Neuron (in vitro differentiated cells): ENCODE measurements around the gene RIMBP2.
"Not testable (repeated sequence)": the region's sequence is repeated elsewhere in the genome, so short reads cannot be mapped to it uniquely, and the experiment has no call there.

Experiments used
- H2AFZ ChIP-seq: one replicate; pipeline ENCODE4 v1.6.1; 2013; ENCODE audit warnings: low read depth, mild to moderate bottlenecking, inconsistent platforms, low read length, moderate library complexity
- H3K27me3 ChIP-seq: one replicate; pipeline ENCODE4 v1.6.1; 2013; ENCODE audit warnings: low read length; ENCODE audit not compliant: insufficient read depth
- H3K36me3 ChIP-seq: one replicate; pipeline ENCODE4 v1.6.1; 2013; ENCODE audit warnings: low read length; ENCODE audit not compliant: insufficient read depth
- H3K4me1 ChIP-seq: one replicate; pipeline ENCODE4 v1.6.1; 2013; ENCODE audit warnings: low read length; ENCODE audit not compliant: insufficient read depth
- H3K4me3 ChIP-seq: 2 replicates; pipeline ENCODE4 v1.5.1; 2013; ENCODE audit warnings: mild to moderate bottlenecking, low read length, moderate library complexity
- H3K9me3 ChIP-seq: one replicate; pipeline ENCODE4 v1.6.1; 2013; ENCODE audit warnings: low read length

RIMBP2 gene

DNA sequence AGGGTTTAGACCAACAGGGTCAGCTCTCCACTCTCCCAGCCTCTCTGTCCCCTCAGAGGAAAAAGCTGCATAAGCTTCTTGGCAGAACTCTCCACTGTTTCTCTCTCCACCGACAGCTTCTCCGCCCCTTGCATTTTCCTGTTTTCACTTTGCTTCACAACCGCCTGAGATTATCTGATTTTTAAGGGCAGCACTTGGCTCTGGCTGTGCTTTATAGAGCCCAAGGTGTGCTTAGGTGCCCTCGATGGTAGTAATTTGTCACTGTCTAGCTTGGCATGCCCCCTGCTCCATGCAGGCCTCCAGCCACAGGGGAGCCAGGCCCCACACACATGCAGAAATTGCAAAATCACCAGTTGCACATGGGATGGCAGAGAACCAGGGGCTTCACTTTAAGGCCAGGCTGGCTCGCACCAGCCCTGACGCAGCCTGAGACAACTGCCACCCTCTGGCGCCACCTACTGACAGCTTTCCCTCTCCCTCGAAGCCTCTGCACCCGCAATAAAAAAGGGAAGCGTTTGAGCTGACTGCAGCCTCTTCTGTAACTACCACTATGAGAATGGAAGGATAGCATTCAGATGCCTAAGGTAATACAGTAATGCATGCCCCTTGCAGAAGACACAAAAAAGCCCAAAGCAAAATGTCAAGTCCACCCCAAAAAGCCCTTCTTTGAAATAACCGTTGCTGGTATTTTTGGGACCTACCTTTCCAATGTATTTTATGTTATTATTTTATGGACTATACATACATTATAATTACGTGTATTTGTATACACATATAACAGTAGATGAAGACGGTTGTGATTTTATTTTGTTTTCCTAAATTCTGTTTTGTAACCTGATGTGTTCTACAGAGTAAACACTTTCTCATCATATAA is 32.0 kb upstream of the RIMBP2 start:
- Histone ChIP-seq H3K27me3 (no peaks in the 10 kb centered on the region), H3K4me3 (no peak overlapping the region), H3K9me3 (no peaks in the 10 kb centered on the region), H3K4me1 (peaks cover 7% of the 10 kb centered on the region), H2AFZ (no peak overlapping the region), H3K36me3 (no peaks in the 10 kb centered on the region)

DNA sequence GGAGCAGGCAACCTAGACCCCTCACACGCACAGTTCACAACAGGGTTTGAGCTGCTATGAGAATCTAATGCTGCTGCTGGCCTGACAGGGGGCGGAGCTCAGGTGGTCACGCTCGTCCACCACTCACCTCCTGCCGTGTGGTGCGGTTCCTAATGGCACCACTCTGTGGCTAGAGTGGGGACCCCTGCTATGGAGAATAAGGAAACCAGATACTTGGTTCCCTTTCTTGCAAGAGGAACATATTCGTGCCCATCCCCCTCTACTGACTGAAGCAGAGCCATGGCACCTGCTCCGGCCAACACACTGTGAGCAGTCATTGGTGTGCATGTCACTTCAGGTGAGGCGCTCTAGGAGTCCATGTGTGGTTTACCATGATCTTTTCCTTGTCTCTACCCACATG is 30.4 kb upstream of the RIMBP2 start:
- H3K4me1 ChIP-seq = no peaks in the 10 kb centered on the region
- no peak overlapping the region for H3K4me3 ChIP-seq
- no peak overlapping the region for H2AFZ ChIP-seq
- no peaks in the 10 kb centered on the region for H3K9me3 ChIP-seq
- no peaks in the 10 kb centered on the region for H3K36me3 ChIP-seq
- H3K27me3 ChIP-seq = no peaks in the 10 kb centered on the region

DNA sequence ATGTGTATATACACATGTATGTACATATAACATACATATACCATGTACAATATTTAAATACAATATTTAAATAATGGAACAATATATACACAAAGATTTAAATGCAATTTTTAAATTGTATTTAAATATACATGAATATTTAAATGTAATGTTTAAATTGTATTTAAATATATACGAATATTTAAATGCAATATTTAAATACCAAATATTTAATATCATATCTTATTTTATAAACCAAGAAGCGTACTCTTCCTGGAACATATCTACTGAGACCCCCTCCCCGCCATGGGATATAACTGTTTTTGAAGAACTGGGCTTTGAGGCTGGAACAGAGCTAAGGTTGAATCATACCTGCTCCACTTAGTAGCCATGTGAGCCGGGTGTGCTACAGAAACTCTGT is 29.8 kb upstream of the RIMBP2 start:
- Histone ChIP-seq H3K27me3 (no peaks in the 10 kb centered on the region), H3K9me3 (no peaks in the 10 kb centered on the region), H2AFZ (no peak overlapping the region), H3K36me3 (no peaks in the 10 kb centered on the region), H3K4me1 (no peaks in the 10 kb centered on the region), H3K4me3 (no peak overlapping the region)

DNA sequence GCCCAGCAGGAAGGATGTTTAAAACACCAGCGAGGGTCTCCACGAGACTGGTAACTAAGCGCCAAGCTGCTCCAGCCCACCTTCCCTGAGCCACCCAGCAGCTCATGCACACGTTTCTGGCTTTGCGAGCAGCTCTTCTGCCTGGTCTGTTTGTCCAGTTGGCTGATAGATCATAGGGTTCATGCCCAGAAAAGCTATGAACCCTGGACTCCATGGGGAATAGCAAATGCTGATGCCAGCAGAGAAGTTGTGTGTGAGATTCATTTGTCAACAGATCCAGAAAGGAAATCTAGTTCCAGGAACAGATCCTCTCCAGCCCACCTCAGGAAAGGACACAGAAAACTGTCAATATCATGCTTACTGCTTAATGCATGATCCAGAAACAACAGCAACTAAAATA is 28.2 kb upstream of the RIMBP2 start:
- no peaks in the 10 kb centered on the region for H3K4me1 ChIP-seq
- no peak overlapping the region for H2AFZ ChIP-seq
- H3K27me3 ChIP-seq = no peaks in the 10 kb centered on the region
- no peak overlapping the region for H3K4me3 ChIP-seq
- no peaks in the 10 kb centered on the region for H3K9me3 ChIP-seq
- H3K36me3 ChIP-seq = no peaks in the 10 kb centered on the region

DNA sequence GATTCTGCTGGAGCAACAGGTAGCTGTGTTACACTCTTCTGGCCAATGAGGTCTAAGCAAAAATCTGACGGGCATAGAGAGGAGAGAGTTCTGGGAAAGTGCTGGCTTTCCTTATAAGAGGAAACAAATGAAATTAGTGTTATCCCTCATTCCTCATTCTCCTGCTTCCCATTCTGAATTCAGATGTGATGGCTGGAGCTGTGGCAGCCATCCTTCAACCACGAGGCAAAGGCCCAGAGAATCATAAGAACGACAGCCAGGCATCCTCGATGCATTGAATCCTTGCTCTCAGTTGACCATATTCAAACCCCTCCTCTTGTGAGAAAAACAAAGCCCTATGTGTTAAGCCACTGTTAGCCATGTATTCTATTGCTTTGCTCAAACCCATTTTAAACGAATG is 27.5 kb upstream of the RIMBP2 start:
- Histone ChIP-seq H3K9me3 (no peaks in the 10 kb centered on the region), H2AFZ (no peak overlapping the region), H3K4me3 (no peak overlapping the region), H3K36me3 (no peaks in the 10 kb centered on the region), H3K27me3 (no peaks in the 10 kb centered on the region), H3K4me1 (no peaks in the 10 kb centered on the region)

DNA sequence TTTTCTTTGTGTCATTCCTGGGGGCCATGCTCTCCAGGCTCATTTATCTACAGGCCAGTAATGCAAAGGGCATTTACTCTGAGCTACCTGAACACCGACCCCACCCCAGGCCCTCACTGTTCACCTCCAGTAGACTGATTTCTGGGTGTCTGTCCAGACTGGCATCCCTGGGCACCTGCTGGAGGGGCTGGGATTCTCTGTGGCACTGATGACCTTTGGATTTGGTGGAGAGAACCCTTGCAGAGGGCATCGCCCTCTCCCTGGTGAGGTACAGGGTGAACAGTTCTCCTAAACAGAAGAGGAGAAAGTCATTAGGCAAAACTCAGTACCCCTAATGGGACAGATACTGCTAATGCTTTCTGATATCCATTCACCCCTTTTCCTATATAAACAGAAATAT is 27.1 kb upstream of the RIMBP2 start:
- no peaks in the 10 kb centered on the region for H3K9me3 ChIP-seq
- no peak overlapping the region for H2AFZ ChIP-seq
- H3K36me3 ChIP-seq = no peaks in the 10 kb centered on the region
- H3K4me3 ChIP-seq = no peak overlapping the region
- no peaks in the 10 kb centered on the region for H3K4me1 ChIP-seq
- no peaks in the 10 kb centered on the region for H3K27me3 ChIP-seq

DNA sequence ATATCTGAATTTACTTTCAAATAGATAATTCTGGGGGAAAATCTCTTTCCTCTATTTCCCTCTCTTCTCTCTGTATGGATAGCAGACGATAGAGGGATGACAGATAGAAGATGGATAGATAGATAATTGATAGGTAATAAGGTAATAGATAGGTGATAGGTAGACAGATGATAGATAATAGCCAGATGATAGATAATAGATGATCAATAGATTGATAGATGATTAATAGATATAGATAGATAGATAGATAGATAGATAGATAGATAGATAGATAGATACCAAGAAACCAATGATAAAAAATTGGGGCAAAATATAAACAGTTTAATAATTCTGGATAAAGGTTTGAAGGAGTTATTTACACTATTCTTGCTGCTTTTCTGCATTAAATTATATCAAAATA is 26.6 kb upstream of the RIMBP2 start:
- Histone ChIP-seq H2AFZ (no peak overlapping the region), H3K4me1 (no peaks in the 10 kb centered on the region)

DNA sequence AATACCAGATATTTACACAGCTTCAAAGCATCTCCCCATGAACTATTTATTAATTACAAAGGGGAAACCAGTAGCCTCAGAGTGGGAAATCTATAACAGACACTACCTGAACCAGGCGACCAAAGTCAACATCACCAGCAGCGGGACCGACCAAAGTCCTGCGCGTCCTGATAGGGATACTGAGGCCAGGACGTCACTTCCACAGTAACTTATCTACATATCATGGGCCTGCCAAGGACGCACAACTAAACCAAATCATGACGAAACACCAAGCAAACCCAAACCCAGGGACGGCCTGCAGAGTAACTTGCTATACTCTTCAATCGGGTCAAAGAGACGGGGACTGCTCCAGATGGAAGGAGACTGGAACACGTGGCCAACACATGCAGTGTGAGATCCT is 26.0 kb upstream of the RIMBP2 start:
- Histone ChIP-seq H3K4me3 (no peak overlapping the region), H3K9me3 (no peaks in the 10 kb centered on the region), H3K27me3 (no peaks in the 10 kb centered on the region), H2AFZ (no peak overlapping the region), H3K36me3 (no peaks in the 10 kb centered on the region), H3K4me1 (no peaks in the 10 kb centered on the region)

More for the DNA sequence above, 26.6 kb upstream of the RIMBP2 start:
- no peaks in the 10 kb centered on the region for H3K9me3 ChIP-seq
- H3K4me3 ChIP-seq = no peak overlapping the region
- no peaks in the 10 kb centered on the region for H3K36me3 ChIP-seq
- H3K27me3 ChIP-seq = no peaks in the 10 kb centered on the region

DNA sequence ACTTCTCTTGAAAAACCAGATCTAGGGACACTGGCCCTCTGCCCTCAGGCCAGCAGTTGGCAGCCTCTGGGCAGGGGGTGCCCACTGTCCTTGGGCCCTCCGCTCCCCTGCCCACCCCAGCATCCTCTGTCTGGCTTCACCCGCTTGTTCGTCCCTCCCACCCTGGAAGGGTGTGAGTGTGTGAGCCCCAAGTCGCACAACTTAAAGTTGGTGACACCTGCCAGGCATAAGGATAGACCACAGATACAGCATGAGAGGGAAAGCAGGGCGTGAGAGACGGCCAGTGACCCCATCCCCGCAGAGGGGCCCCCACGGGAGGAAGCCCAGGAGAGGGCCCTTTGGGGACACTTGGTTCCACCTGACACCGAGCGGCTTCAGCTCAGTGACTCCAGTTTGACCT is 23.5 kb upstream of the RIMBP2 start:
- Histone ChIP-seq H3K4me3 (no peak overlapping the region), H2AFZ (no peak overlapping the region), H3K4me1 (no peaks in the 10 kb centered on the region), H3K27me3 (peaks cover 3% of the 10 kb centered on the region), H3K36me3 (no peaks in the 10 kb centered on the region), H3K9me3 (no peaks in the 10 kb centered on the region)

DNA sequence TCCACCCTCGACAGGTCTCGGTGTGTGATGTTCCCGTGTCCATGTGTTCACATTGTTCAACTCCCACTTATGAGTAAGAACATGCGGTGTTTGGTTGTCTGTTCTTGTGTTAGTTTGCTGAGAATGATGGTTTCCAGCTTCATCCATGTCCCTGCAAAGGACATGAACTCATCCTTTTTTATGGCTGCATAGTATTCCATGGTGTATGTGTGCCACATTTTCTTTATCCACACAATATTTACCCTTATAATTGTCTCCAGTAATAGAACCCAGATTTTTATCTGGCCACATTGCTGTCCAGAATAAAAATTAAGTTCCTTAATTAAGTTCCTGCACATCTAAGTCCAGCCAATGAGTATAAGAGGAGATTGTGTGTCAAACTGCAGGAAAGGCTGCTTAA is 22.3 kb upstream of the RIMBP2 start:
- not testable (repeated sequence) for H3K4me3 ChIP-seq, H3K9me3 ChIP-seq, H2AFZ ChIP-seq, H3K4me1 ChIP-seq, H3K27me3 ChIP-seq, H3K36me3 ChIP-seq

DNA sequence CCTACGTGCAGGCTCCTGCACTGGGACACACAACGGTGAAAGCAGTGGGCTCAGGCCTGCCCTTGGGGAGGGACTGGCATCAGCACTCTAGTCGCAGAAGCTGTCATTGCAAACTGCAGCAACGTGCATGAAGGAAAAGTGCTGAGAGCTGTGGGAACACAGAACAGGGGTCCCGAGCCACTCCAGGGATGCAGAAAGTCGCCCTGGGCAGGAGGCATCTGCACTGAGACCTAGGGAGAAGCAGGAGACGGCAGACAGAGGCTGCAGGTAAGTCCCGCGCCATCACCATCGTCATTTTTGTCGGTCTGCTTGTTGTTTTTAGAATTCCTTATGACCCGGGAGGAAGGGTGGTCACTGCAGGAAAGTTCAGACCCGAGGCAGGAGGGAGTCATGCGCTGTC is 21.6 kb upstream of the RIMBP2 start:
- H3K9me3 ChIP-seq = no peaks in the 10 kb centered on the region
- no peak overlapping the region for H3K4me3 ChIP-seq
- no peaks in the 10 kb centered on the region for H3K4me1 ChIP-seq
- H3K36me3 ChIP-seq = no peaks in the 10 kb centered on the region
- peaks cover 3% of the 10 kb centered on the region for H3K27me3 ChIP-seq
- no peak overlapping the region for H2AFZ ChIP-seq

DNA sequence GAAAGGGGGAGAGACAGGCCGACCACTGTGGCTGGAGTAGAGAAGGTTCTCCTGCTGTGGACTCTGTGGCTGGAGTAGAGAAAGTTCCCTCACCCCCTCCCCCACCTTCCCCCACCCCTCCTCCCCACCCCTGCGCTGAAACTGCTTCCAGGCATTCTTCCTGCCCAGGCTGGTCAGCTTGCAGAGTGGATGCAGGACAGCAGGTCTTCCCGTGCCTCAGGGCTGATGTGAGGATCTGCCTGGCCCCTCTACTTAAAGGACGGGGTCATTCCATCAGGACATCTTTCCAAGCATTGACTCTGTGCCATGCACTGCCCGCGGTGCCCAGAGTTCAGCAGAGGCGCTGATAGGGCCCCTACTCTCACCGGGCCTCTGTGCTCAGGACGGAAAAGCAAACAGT is 13.2 kb upstream of the RIMBP2 start:
- H3K4me3 ChIP-seq = no peak overlapping the region
- no peaks in the 10 kb centered on the region for H3K4me1 ChIP-seq
- H3K36me3 ChIP-seq = no peaks in the 10 kb centered on the region
- H3K9me3 ChIP-seq = no peaks in the 10 kb centered on the region
- no peak overlapping the region for H2AFZ ChIP-seq
- no peaks in the 10 kb centered on the region for H3K27me3 ChIP-seq

DNA sequence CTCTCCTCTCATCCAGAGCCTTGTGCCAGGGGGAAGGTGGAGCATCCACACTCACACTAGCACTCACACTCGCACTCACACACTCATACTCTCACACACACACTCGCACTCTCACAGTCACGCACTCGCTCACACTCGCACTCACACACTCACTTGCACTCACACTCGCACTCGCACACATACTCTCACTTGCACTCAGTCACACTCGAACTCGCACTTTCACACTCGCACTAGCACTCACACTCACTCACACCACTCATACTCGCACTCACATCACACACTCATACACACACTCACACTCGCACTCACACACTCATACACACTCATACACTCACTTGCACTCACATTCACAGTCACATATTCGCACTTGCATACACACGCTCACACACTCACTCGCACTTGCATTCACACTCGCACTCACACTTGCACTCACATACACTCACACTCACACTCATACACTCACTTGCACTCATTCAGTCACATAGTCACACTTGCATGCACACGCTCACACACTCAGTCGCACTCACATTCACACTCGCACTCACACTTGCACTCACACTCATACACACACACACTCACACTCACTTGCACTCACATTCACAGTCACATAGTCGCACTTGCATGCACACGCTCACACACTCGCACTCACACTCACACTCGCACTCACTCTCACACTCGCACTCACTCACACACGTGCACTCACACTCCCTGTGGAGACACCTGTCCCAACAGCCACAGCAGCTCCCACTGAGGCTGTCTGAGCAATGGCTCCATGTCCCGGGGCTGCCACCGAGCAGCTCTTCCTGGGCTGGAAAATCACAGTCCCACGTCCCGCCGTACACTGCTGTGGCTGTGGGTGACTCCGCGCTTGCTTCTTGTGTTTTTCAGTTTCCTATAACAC is 12.3 kb upstream of the RIMBP2 start:
- no peaks in the 10 kb centered on the region for H3K9me3 ChIP-seq
- H3K4me1 ChIP-seq = no peaks in the 10 kb centered on the region
- no peaks in the 10 kb centered on the region for H3K27me3 ChIP-seq
- H2AFZ ChIP-seq = no peak overlapping the region
- H3K36me3 ChIP-seq = no peaks in the 10 kb centered on the region
- H3K4me3 ChIP-seq = no peak overlapping the region
